Breast epithelium (tissue), 4 donors: ENCODE data around the gene CDCP1. TPM values are rescaled to one million over a fixed set of nuclear protein-coding genes. Genes with fewer than 3 reads are reported as not detected.

Experiments used
- DNase-seq, 2 donors: peaks; one replicate each; pipeline ENCODE4 v3.0.0-alpha.2; 2019; ENCODE audit warnings: low spot score in 2 of 2
- H3K27ac ChIP-seq, 2 donors: fragments of 200-600 bp; sonication (generic) in 1 of 2; one replicate each; pipeline ENCODE4 v1.5.1; 2016 to 2019; ENCODE audit warnings: mild to moderate bottlenecking in 1 of 2
- H3K27me3 ChIP-seq, 2 donors: fragments of 200-600 bp; sonication (generic) in 1 of 2; one replicate each; pipeline versions ENCODE4 v1.5.1 to v1.6.0; 2017 to 2019; ENCODE audit warnings: control low read depth in 1 of 2, mild to moderate bottlenecking in 1 of 2
- H3K36me3 ChIP-seq: fragments of 200-600 bp; one replicate; pipeline ENCODE4 v1.5.1; 2019
- H3K4me1 ChIP-seq, 2 donors: fragments of 200-600 bp; sonication (generic); one replicate each; pipeline ENCODE4 v1.5.1; 2016 to 2019; ENCODE audit warnings: control low read depth in 1 of 2
- H3K4me3 ChIP-seq, 3 donors: fragments of 200-600 bp; sonication (generic); 1 replicate in 2 of 3; 2 replicates in 1 of 3; pipeline ENCODE4 v1.5.1; 2016 to 2019; ENCODE audit warnings: mild to moderate bottlenecking in 3 of 3, moderate library complexity in 2 of 3
- H3K9me3 ChIP-seq, 2 donors: fragments of 200-600 bp; sonication (generic) in 1 of 2; one replicate each; pipeline ENCODE4 v1.5.1; 2016 to 2019; ENCODE audit warnings: control low read depth in 1 of 2
- CTCF ChIP-seq, 3 donors: fragments of 450-650 bp; IDR thresholded peaks; one replicate each; pipeline ENCODE4 v1.5.1; 2016 to 2017; ENCODE audit warnings: antibody characterized with exemption in 3 of 3, mild to moderate bottlenecking in 3 of 3, moderate library complexity in 3 of 3
- POLR2A ChIP-seq: fragments of 450-650 bp; IDR thresholded peaks from one replicate; pipeline ENCODE4 v1.6.1; 2016; ENCODE audit warnings: antibody characterized with exemption, mild to moderate bottlenecking, moderate library complexity
- POLR2AphosphoS5 ChIP-seq, 3 donors: sonication (generic); formaldehyde crosslinking; IDR thresholded peaks; one replicate each; pipeline ENCODE4 v1.6.1; 2017; ENCODE audit warnings: antibody characterized with exemption in 3 of 3
- intact Hi-C: fragments of 100-400 bp; cut with DNase I; formaldehyde crosslinking; loops from one replicate; pipeline ENCODE4 v1.15.1; 2023; ENCODE audit warnings: low total_unique reads
- total RNA-seq, 3 donors: library from RNA; depleted of rRNA; stranded (reverse); fragments of >200 nt; gene quantifications; one replicate each; pipeline ENCODE4 v1.1.0, GENCODE V29; 2016

The CDCP1 gene
- total RNA-seq, 3 donors from 2014 or later: 1.9 to 11.3 (median 8.5) TPM

GRCh38 chr3:45098310-45098709 lies 47.9 kb downstream of the CDCP1 start:
- Histone ChIP-seq H3K27me3 (no peaks in the 10 kb centered on the region), H3K4me1 (no peaks in the 10 kb centered on the region), H3K9me3 (no peaks in the 10 kb centered on the region), H3K4me3 (no peak overlapping the region), H3K27ac (no peak overlapping the region), H3K36me3 (no peaks in the 10 kb centered on the region)
- no peak for DNase-seq
- intact Hi-C loops: no loop called here
- TF ChIP-seq POLR2A: no peak
- no peak for TF ChIP-seq POLR2AphosphoS5 (IDR thresholded peaks at IDR 0.05)
- no peak for TF ChIP-seq CTCF (IDR thresholded peaks at IDR 0.05)

- intact Hi-C loops: no loop called here
- Histone ChIP-seq H3K4me1 (no peaks in the 10 kb centered on the region), H3K27ac (no peak overlapping the region), H3K27me3 (no peaks in the 10 kb centered on the region), H3K9me3 (no peaks in the 10 kb centered on the region), H3K4me3 (no peak overlapping the region), H3K36me3 (no peaks in the 10 kb centered on the region)
- no peak for TF ChIP-seq POLR2AphosphoS5 (IDR thresholded peaks at IDR 0.05)
- TF ChIP-seq POLR2A: no peak
- no peak for TF ChIP-seq CTCF (IDR thresholded peaks at IDR 0.05)
- DNase-seq: no peak
These were observed 48.8 kb downstream of the CDCP1 start for GRCh38 chr3:45097296-45097883.

- DNase-seq: no peak
These were observed 50.2 kb downstream of the CDCP1 start for GRCh38 chr3:45095916-45096526.

GRCh38 chr3:45093176-45093575 lies 53.0 kb downstream of the CDCP1 start:
- intact Hi-C loops: loop anchor here (5.0 kb wide), 1 partner anchor 1089 kb away; no protein-coding TSS in a partner anchor
- Histone ChIP-seq H3K4me3 (no peak overlapping the region), H3K27ac (no peak overlapping the region), H3K4me1 (no peaks in the 10 kb centered on the region), H3K27me3 (no peaks in the 10 kb centered on the region), H3K9me3 (no peaks in the 10 kb centered on the region), H3K36me3 (no peaks in the 10 kb centered on the region)
- TF ChIP-seq POLR2AphosphoS5 (IDR thresholded peaks at IDR 0.05): no peak
- TF ChIP-seq POLR2A: no peak
- no peak for TF ChIP-seq CTCF (IDR thresholded peaks at IDR 0.05)
- DNase-seq: no peak

More at GRCh38 chr3:45095916-45096526, 50.2 kb downstream of the CDCP1 start:
- H3K27ac ChIP-seq: no peak overlapping the region
- H3K27me3 ChIP-seq: no peaks in the 10 kb centered on the region
- H3K4me3 ChIP-seq: no peak overlapping the region
- H3K4me1 ChIP-seq: no peaks in the 10 kb centered on the region
- no peaks in the 10 kb centered on the region for H3K9me3 ChIP-seq
- intact Hi-C loops: no loop called here
- TF ChIP-seq CTCF (IDR thresholded peaks at IDR 0.05): no peak
- no peak for TF ChIP-seq POLR2AphosphoS5 (IDR thresholded peaks at IDR 0.05)
- H3K36me3 ChIP-seq: no peaks in the 10 kb centered on the region

GRCh38 chr3:45092132-45093031 lies 53.8 kb downstream of the CDCP1 start:
- DNase-seq: no peak
- no peak for TF ChIP-seq CTCF (IDR thresholded peaks at IDR 0.05)
- Histone ChIP-seq H3K36me3 (no peaks in the 10 kb centered on the region), H3K27ac (no peak overlapping the region), H3K9me3 (no peaks in the 10 kb centered on the region), H3K4me1 (no peaks in the 10 kb centered on the region), H3K27me3 (no peaks in the 10 kb centered on the region), H3K4me3 (no peak overlapping the region)
- intact Hi-C loops: loop anchor here (5.0 kb wide), 1 partner anchor 1090 kb away; no protein-coding TSS in a partner anchor
